Measurements from ENCODE around the gene OLFM1.

- TF ChIP-seq CTCF (IDR thresholded peaks at IDR 0.05) (no peak), POLR2A (IDR thresholded peaks at IDR 0.05) (no peak)
Measured at GRCh38 chr9:135141183-135141774, 53.8 kb downstream of the OLFM1 start.

Measured in body of pancreas (tissue), 4 donors.